Measurements from ENCODE around the gene KIAA1210. TPM values are rescaled to one million over a fixed set of nuclear protein-coding genes. Genes with fewer than 3 reads are reported as not detected.

The KIAA1210 gene
- total RNA-seq, 5 donors from 2014 or later (not counting 1 experiment from before 2014, with no cell fraction given) = not detected

- no peaks in the 10 kb centered on the region for H3K9me3 Mint-ChIP-seq
- H3K4me3 Mint-ChIP-seq = no peak within 1 kb of the TSS
- H3K9me3 ChIP-seq = no peaks in the 10 kb centered on the region
- ChIA-PET CTCF (no interaction called here), POLR2A (no interaction called here)
- H3K27me3 Mint-ChIP-seq = peaks cover 0 to 12% of the 10 kb centered on the region in 2 donors
- H3K27me3 ChIP-seq (replicated peaks in 1 of 2; ENCODE audit: control insufficient read depth in 2 of 2, extremely low read depth in 1 of 2, insufficient read depth in 2 of 2, low read length in 1 of 2) = peaks cover 0 to 3% of the 10 kb centered on the region in 2 experiments
- H3K4me3 ChIP-seq (ENCODE audit: control insufficient read depth in 1 of 2, extremely low read depth in 1 of 2, low read length in 1 of 2) = no peak within 1 kb of the TSS
- H3K36me3 ChIP-seq (ENCODE audit: control insufficient read depth in 2 of 2, extremely low read depth in 1 of 2, insufficient read depth in 1 of 2, low read length in 1 of 2) = no peaks in the 10 kb centered on the region
- no peaks in the 10 kb centered on the region for H3K4me1 ChIP-seq (ENCODE audit: control insufficient read depth in 1 of 2, extremely low read depth in 1 of 2, insufficient read depth in 2 of 2, low read length in 2 of 2)
- DNase-seq (no peak), ATAC-seq (replicated peaks in 1 of 4) (no peak)
- H3K4me1 Mint-ChIP-seq = no peaks in the 10 kb centered on the region
- no peaks in the 10 kb centered on the region for H3K36me3 Mint-ChIP-seq
- H3K27ac ChIP-seq (ENCODE audit: low read length) = no peak within 1 kb of the TSS
- WGBS (ENCODE audit: insufficient coverage) = 83% methylated on average over 1 of the region's 6 CpGs
- no peak within 1 kb of the TSS for H3K27ac Mint-ChIP-seq
These were observed 54.9 kb downstream of the KIAA1210 start, which contains the start of gene CT47C1 for GRCh38 chrX:119072744-119073143. CT47C1 (plus strand) TSS chrX:119072993; CDS start chrX:119073226, 233 bp downstream.

- DNase-seq (no peak), ATAC-seq (replicated peaks in 1 of 4) (no peak)
- Histone ChIP-seq H3K9me3 (no peaks in the 10 kb centered on the region), H3K36me3 (ENCODE audit: control insufficient read depth in 2 of 2, extremely low read depth in 1 of 2, insufficient read depth in 1 of 2, low read length in 1 of 2) (no peaks in the 10 kb centered on the region), H3K27ac (ENCODE audit: low read length) (no peak overlapping the region), H3K4me1 (ENCODE audit: control insufficient read depth in 1 of 2, extremely low read depth in 1 of 2, insufficient read depth in 2 of 2, low read length in 2 of 2) (no peaks in the 10 kb centered on the region), H3K4me3 (ENCODE audit: control insufficient read depth in 1 of 2, extremely low read depth in 1 of 2, low read length in 1 of 2) (no peak overlapping the region), H3K27me3 (replicated peaks in 1 of 2; ENCODE audit: control insufficient read depth in 2 of 2, extremely low read depth in 1 of 2, insufficient read depth in 2 of 2, low read length in 1 of 2) (peaks cover 0 to 3% of the 10 kb centered on the region in 2 experiments)
- no peaks in the 10 kb centered on the region for H3K4me1 Mint-ChIP-seq
- peaks cover 0 to 6% of the 10 kb centered on the region in 2 donors for H3K27me3 Mint-ChIP-seq
- no peaks in the 10 kb centered on the region for H3K9me3 Mint-ChIP-seq
- H3K27ac Mint-ChIP-seq = no peak overlapping the region
- no peaks in the 10 kb centered on the region for H3K36me3 Mint-ChIP-seq
- ChIA-PET POLR2A (no interaction called here), CTCF (no interaction called here)
- no peak overlapping the region for H3K4me3 Mint-ChIP-seq
- no CpG with 5 or more reads among the region's 2 CpGs for WGBS (ENCODE audit: insufficient coverage)
These were observed 56.2 kb downstream of the KIAA1210 start for GRCh38 chrX:119071381-119071780.

- 100% methylated on average over 1 of the region's 1 CpG for WGBS (ENCODE audit: insufficient coverage)
- Histone ChIP-seq H3K4me1 (ENCODE audit: control insufficient read depth in 1 of 2, extremely low read depth in 1 of 2, insufficient read depth in 2 of 2, low read length in 2 of 2) (no peaks in the 10 kb centered on the region), H3K27ac (ENCODE audit: low read length) (no peak overlapping the region), H3K9me3 (no peaks in the 10 kb centered on the region), H3K27me3 (replicated peaks in 1 of 2; ENCODE audit: control insufficient read depth in 2 of 2, extremely low read depth in 1 of 2, insufficient read depth in 2 of 2, low read length in 1 of 2) (peaks cover 0 to 3% of the 10 kb centered on the region in 2 experiments), H3K4me3 (ENCODE audit: control insufficient read depth in 1 of 2, extremely low read depth in 1 of 2, low read length in 1 of 2) (no peak overlapping the region), H3K36me3 (ENCODE audit: control insufficient read depth in 2 of 2, extremely low read depth in 1 of 2, insufficient read depth in 1 of 2, low read length in 1 of 2) (no peaks in the 10 kb centered on the region)
- ChIA-PET POLR2A (no interaction called here), CTCF (no interaction called here)
- no peaks in the 10 kb centered on the region for H3K36me3 Mint-ChIP-seq
- no peak overlapping the region for H3K4me3 Mint-ChIP-seq
- ATAC-seq (replicated peaks in 1 of 4) (no peak), DNase-seq (no peak)
- H3K9me3 Mint-ChIP-seq = no peaks in the 10 kb centered on the region
- no peaks in the 10 kb centered on the region for H3K4me1 Mint-ChIP-seq
- peaks cover 0 to 6% of the 10 kb centered on the region in 2 donors for H3K27me3 Mint-ChIP-seq
- no peak overlapping the region for H3K27ac Mint-ChIP-seq
These were observed 57.9 kb downstream of the KIAA1210 start for GRCh38 chrX:119069762-119070161.

GRCh38 chrX:119069128-119069527, 58.5 kb downstream of the KIAA1210 start:
- DNase-seq (no peak), ATAC-seq (replicated peaks in 1 of 4) (no peak)
- no CpG with 5 or more reads among the region's 1 CpG for WGBS (ENCODE audit: insufficient coverage)
- Mint-ChIP-seq H3K36me3 (no peaks in the 10 kb centered on the region), H3K4me1 (no peaks in the 10 kb centered on the region), H3K27ac (no peak overlapping the region), H3K27me3 (peaks cover 0 to 6% of the 10 kb centered on the region in 2 donors), H3K9me3 (no peaks in the 10 kb centered on the region), H3K4me3 (no peak overlapping the region)
- Histone ChIP-seq H3K27me3 (replicated peaks in 1 of 2; ENCODE audit: control insufficient read depth in 2 of 2, extremely low read depth in 1 of 2, insufficient read depth in 2 of 2, low read length in 1 of 2) (peaks cover 0 to 3% of the 10 kb centered on the region in 2 experiments), H3K36me3 (ENCODE audit: control insufficient read depth in 2 of 2, extremely low read depth in 1 of 2, insufficient read depth in 1 of 2, low read length in 1 of 2) (no peaks in the 10 kb centered on the region), H3K4me1 (ENCODE audit: control insufficient read depth in 1 of 2, extremely low read depth in 1 of 2, insufficient read depth in 2 of 2, low read length in 2 of 2) (no peaks in the 10 kb centered on the region), H3K9me3 (no peaks in the 10 kb centered on the region), H3K27ac (ENCODE audit: low read length) (no peak overlapping the region), H3K4me3 (ENCODE audit: control insufficient read depth in 1 of 2, extremely low read depth in 1 of 2, low read length in 1 of 2) (no peak overlapping the region)
- CTCF ChIA-PET = interaction anchor here in 1 of 2 donors (0.5 kb wide), 1 partner anchor 228 kb away, joined by 3 read pairs; no protein-coding TSS in a partner anchor
- POLR2A ChIA-PET = no interaction called here

GRCh38 chrX:119067023-119067739, 60.4 kb downstream of the KIAA1210 start:
- Mint-ChIP-seq H3K4me1 (no peaks in the 10 kb centered on the region), H3K27me3 (peaks cover 0 to 9% of the 10 kb centered on the region in 2 donors), H3K4me3 (no peak overlapping the region), H3K36me3 (no peaks in the 10 kb centered on the region), H3K27ac (no peak overlapping the region), H3K9me3 (no peaks in the 10 kb centered on the region)
- no CpG with 5 or more reads among the region's 7 CpGs for WGBS (ENCODE audit: insufficient coverage)
- peak in 1 of 4 experiments; percentile 36 for ATAC-seq (replicated peaks in 1 of 4)
- no peak overlapping the region for H3K27ac ChIP-seq (ENCODE audit: low read length)
- POLR2A ChIA-PET = interaction anchor here in 1 of 2 donors (0.6 kb wide), 2 partner anchors 138 to 522 kb away, joined by 3 read pairs; no protein-coding TSS in a partner anchor
- H3K9me3 ChIP-seq = no peaks in the 10 kb centered on the region
- CTCF ChIA-PET = interaction anchor here (0.6 to 1.5 kb wide), 8 partner anchors 15 to 375 kb away, joined by 3 to 7 read pairs (median 3); no protein-coding TSS in a partner anchor
- no peaks in the 10 kb centered on the region for H3K36me3 ChIP-seq (ENCODE audit: control insufficient read depth in 2 of 2, extremely low read depth in 1 of 2, insufficient read depth in 1 of 2, low read length in 1 of 2)
- peaks cover 0 to 3% of the 10 kb centered on the region in 2 experiments for H3K27me3 ChIP-seq (replicated peaks in 1 of 2; ENCODE audit: control insufficient read depth in 2 of 2, extremely low read depth in 1 of 2, insufficient read depth in 2 of 2, low read length in 1 of 2)
- peak in 21 of 35 experiments; percentile 1 to 52 (median 14) for DNase-seq
- H3K4me3 ChIP-seq (ENCODE audit: control insufficient read depth in 1 of 2, extremely low read depth in 1 of 2, low read length in 1 of 2) = no peak overlapping the region
- no peaks in the 10 kb centered on the region for H3K4me1 ChIP-seq (ENCODE audit: control insufficient read depth in 1 of 2, extremely low read depth in 1 of 2, insufficient read depth in 2 of 2, low read length in 2 of 2)

- Histone ChIP-seq H3K36me3 (ENCODE audit: control insufficient read depth in 2 of 2, extremely low read depth in 1 of 2, insufficient read depth in 1 of 2, low read length in 1 of 2) (no peaks in the 10 kb centered on the region), H3K4me3 (ENCODE audit: control insufficient read depth in 1 of 2, extremely low read depth in 1 of 2, low read length in 1 of 2) (no peak overlapping the region), H3K27ac (ENCODE audit: low read length) (no peak overlapping the region), H3K4me1 (ENCODE audit: control insufficient read depth in 1 of 2, extremely low read depth in 1 of 2, insufficient read depth in 2 of 2, low read length in 2 of 2) (no peaks in the 10 kb centered on the region), H3K9me3 (no peaks in the 10 kb centered on the region), H3K27me3 (replicated peaks in 1 of 2; ENCODE audit: control insufficient read depth in 2 of 2, extremely low read depth in 1 of 2, insufficient read depth in 2 of 2, low read length in 1 of 2) (no peaks in the 10 kb centered on the region)
- H3K36me3 Mint-ChIP-seq = no peaks in the 10 kb centered on the region
- no peaks in the 10 kb centered on the region for H3K9me3 Mint-ChIP-seq
- ChIA-PET CTCF (interaction anchor here in 1 of 2 donors (0.6 kb wide), 1 partner anchor 12 kb away, joined by 3 read pairs; no protein-coding TSS in a partner anchor), POLR2A (no interaction called here)
- no CpG with 5 or more reads among the region's 7 CpGs for WGBS (ENCODE audit: insufficient coverage)
- no peak overlapping the region for H3K27ac Mint-ChIP-seq
- H3K4me1 Mint-ChIP-seq = no peaks in the 10 kb centered on the region
- no peak for DNase-seq
- no peak overlapping the region for H3K4me3 Mint-ChIP-seq
- H3K27me3 Mint-ChIP-seq = peaks cover 1 to 19% of the 10 kb centered on the region in 2 donors
- ATAC-seq (replicated peaks in 1 of 4) = no peak
These were observed 64.2 kb downstream of the KIAA1210 start for GRCh38 chrX:119063428-119063827.
